Glutamatergic neuron (in vitro differentiated cells): ENCODE results near the gene LGALS4. TPM values are rescaled to one million over a fixed set of nuclear protein-coding genes. Genes with fewer than 3 reads are reported as not detected.

ENCODE experiments used
- DNase-seq: peaks from one replicate; pipeline ENCODE4 v3.0.0; 2022
- H3K27ac Mint-ChIP-seq: one replicate; pipeline ENCODE4 v1.8.0; 2020; ENCODE audit warnings: mild to moderate bottlenecking, mixed read lengths, inconsistent platforms; ENCODE audit not compliant: unreplicated experiment
- H3K27me3 Mint-ChIP-seq: one replicate; pipeline ENCODE4 v1.8.0; 2020; ENCODE audit warnings: mild to moderate bottlenecking, moderate library complexity, mixed read lengths, inconsistent platforms; ENCODE audit not compliant: unreplicated experiment
- H3K36me3 Mint-ChIP-seq: one replicate; pipeline ENCODE4 v1.8.0; 2020; ENCODE audit warnings: mild to moderate bottlenecking, mixed read lengths, inconsistent platforms; ENCODE audit not compliant: unreplicated experiment
- H3K4me1 Mint-ChIP-seq: one replicate; pipeline ENCODE4 v1.8.0; 2020; ENCODE audit warnings: mild to moderate bottlenecking, low read depth, mixed read lengths, inconsistent platforms; ENCODE audit not compliant: unreplicated experiment
- H3K4me3 Mint-ChIP-seq: one replicate; pipeline ENCODE4 v1.8.0; 2020; ENCODE audit warnings: mild to moderate bottlenecking, mixed read lengths, inconsistent platforms; ENCODE audit not compliant: unreplicated experiment
- H3K9me3 Mint-ChIP-seq: one replicate; pipeline ENCODE4 v1.8.0; 2020; ENCODE audit warnings: mild to moderate bottlenecking, moderate library complexity, mixed read lengths, inconsistent platforms; ENCODE audit not compliant: unreplicated experiment
- total RNA-seq: library from RNA; stranded (reverse); fragmentation: NEBNext Ultra II Directional; extraction: Animal tissue kit (Norgen Biotek cat#: 25700); gene quantifications from one replicate; pipeline ENCODE4 v1.2.1, GENCODE V29; 2021; ENCODE audit not compliant: unreplicated experiment
- TF ChIP-seq, protein P1 (sequence below): fragments of 200-600 bp; sonication (generic); IDR thresholded peaks from one replicate; pipeline ENCODE4 v1.5.0; 2021; ENCODE audit not compliant: partially characterized antibody, unreplicated experiment

LGALS4 gene
- total RNA-seq, 1 donor from 2014 or later: not detected

DNA sequence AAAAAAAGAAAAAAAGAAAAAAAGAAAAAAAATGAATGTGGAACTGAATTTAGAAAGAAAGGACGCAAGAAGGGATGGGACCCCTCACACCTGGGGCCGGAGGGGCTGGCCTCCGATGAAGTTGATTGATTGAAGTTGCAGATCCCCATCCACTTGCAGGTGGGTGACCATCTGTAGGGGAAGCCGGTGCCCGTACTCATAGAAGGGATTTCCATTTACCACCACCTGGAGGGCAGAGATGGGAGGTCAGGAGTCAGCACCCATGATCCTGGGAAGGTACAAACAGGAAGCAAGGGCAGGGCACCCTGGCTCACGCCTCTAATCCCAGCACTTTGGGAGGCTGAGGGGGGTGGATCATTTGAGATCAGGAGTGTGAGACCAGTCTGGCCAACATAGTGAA, 6.4 kb downstream of the LGALS4 start:
- peaks cover 1% of the 10 kb centered on the region for H3K27me3 Mint-ChIP-seq
- H3K9me3 Mint-ChIP-seq: peaks cover 5% of the 10 kb centered on the region
- TF ChIP-seq, protein P1, sequence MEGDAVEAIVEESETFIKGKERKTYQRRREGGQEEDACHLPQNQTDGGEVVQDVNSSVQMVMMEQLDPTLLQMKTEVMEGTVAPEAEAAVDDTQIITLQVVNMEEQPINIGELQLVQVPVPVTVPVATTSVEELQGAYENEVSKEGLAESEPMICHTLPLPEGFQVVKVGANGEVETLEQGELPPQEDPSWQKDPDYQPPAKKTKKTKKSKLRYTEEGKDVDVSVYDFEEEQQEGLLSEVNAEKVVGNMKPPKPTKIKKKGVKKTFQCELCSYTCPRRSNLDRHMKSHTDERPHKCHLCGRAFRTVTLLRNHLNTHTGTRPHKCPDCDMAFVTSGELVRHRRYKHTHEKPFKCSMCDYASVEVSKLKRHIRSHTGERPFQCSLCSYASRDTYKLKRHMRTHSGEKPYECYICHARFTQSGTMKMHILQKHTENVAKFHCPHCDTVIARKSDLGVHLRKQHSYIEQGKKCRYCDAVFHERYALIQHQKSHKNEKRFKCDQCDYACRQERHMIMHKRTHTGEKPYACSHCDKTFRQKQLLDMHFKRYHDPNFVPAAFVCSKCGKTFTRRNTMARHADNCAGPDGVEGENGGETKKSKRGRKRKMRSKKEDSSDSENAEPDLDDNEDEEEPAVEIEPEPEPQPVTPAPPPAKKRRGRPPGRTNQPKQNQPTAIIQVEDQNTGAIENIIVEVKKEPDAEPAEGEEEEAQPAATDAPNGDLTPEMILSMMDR: no peak
- no peak overlapping the region for H3K4me3 Mint-ChIP-seq
- H3K27ac Mint-ChIP-seq: no peak overlapping the region
- H3K36me3 Mint-ChIP-seq: peaks cover 6% of the 10 kb centered on the region
- H3K4me1 Mint-ChIP-seq: no peaks in the 10 kb centered on the region
- DNase-seq: no peak

DNA sequence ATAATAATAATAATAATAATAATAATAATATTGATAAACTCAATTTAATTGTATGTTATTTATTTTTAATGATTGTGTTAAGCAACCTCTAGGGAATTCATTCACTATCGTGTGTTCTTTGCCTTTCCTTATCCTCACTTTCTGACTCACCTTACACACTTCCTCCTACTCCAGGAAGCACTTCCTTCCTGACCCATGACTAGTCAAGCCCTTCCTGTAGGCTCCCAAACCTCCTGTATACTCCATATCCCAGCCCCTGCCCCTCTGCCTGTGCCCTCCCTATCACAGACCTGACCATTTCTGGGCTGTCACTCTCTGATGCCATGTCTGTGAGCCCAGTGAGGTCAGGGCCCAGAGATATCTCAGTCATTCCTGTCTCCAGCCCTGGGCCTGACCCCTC, 7.6 kb downstream of the LGALS4 start:
- Mint-ChIP-seq H3K9me3 (peaks cover 5% of the 10 kb centered on the region), H3K36me3 (peaks cover 6% of the 10 kb centered on the region), H3K4me3 (peak overlapping the region; percentile 13)

DNA sequence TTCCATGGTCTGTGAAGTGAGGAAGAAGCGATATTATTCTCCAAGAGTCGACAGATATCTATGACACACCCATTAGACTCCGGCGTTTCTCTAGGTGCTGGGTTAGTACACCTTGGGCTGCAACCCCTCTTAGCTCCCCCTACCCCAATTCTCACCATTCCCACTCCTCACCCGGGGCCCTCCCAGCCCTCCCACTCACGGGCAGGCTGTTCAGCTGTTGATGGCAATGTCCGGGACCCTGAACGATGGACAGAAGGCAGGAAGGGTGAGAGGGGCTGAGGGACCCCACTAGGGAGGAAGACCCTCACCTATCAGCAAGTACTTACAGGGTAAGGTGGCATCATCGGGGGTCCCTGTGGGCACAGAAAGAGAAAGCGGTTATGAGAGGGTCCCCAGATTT, 9.2 kb downstream of the LGALS4 start:
- Mint-ChIP-seq H3K4me1 (no peaks in the 10 kb centered on the region), H3K27ac (no peak overlapping the region), H3K36me3 (peaks cover 6% of the 10 kb centered on the region), H3K27me3 (no peaks in the 10 kb centered on the region), H3K9me3 (peaks cover 8% of the 10 kb centered on the region), H3K4me3 (no peak overlapping the region)
- TF ChIP-seq, protein P1: no peak
- no peak for DNase-seq

More for the DNA sequence above, 7.6 kb downstream of the LGALS4 start:
- H3K4me1 Mint-ChIP-seq: no peaks in the 10 kb centered on the region
- TF ChIP-seq, protein P1: no peak
- no peak for DNase-seq
- H3K27me3 Mint-ChIP-seq: peaks cover 1% of the 10 kb centered on the region
- H3K27ac Mint-ChIP-seq: no peak overlapping the region

DNA sequence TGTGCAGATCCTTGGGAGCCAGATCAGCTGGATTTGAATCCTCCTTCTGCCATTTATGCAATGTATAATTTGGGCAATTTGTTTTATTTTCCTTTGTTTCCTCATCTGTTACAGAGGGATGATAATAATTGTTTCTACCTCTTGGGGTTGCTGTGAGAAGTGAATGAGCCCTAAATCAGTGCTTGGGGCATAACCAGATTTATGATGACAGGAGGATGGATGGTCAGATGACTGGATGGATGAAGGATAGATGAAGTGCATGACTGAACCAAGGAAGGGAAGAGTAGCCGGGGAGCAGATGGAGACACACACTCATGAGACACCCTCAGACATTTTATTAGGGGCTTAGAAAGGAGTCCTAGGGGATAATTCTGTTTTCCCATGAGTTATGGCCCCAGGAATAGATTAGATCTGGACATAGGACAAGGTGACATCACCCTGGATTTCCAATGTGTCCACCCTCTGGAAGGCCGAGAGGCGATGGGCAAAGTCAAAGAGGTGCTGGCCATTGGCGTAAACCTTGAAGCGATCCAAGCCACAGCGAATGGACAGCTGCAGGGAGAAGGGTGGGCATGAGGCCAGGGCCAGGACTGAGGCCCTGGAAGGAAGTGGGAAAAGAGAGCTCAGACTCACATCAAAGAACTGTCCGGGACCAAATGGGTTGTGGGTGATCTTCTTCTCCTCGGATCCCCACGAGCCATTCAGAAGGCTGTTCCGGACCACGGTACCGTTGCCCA, 11.2 kb downstream of the LGALS4 start:
- no peak for DNase-seq
- no peak overlapping the region for H3K4me3 Mint-ChIP-seq

More for the DNA sequence above, 11.2 kb downstream of the LGALS4 start:
- Mint-ChIP-seq H3K27ac (no peak overlapping the region), H3K36me3 (no peaks in the 10 kb centered on the region), H3K4me1 (peaks cover 1% of the 10 kb centered on the region), H3K9me3 (peaks cover 3% of the 10 kb centered on the region), H3K27me3 (peaks cover 1% of the 10 kb centered on the region)
- TF ChIP-seq, protein P1: no peak
